ENCODE results near the gene CD59. TPM values are rescaled to one million over a fixed set of nuclear protein-coding genes. Genes with fewer than 3 reads are reported as not detected.

Gene CD59
- total and polyA plus RNA-seq, 2 of the 4 experiments (the other 2 are of a cell fraction): 765 to 1,140 TPM

GRCh38 chr11:33775467-33775807 is 39.2 kb upstream of the CD59 start:
- Histone ChIP-seq H2BK15ac (ENCODE audit: low read depth, low read length) (no peak overlapping the region), H4K5ac (ENCODE audit: low read depth, low read length) (no peak overlapping the region), H4K91ac (ENCODE audit: insufficient read depth, low read depth, low read length) (no peak overlapping the region), H2BK120ac (ENCODE audit: low read depth, low read length) (no peak overlapping the region), H2AK9ac (replicated peaks; ENCODE audit: low read depth, low read length, poor library complexity) (no peak overlapping the region), H2AFZ (replicated peaks; ENCODE audit: low read length, poor library complexity) (no peak overlapping the region), H3K9me3 (ENCODE audit: control insufficient read depth, insufficient read depth, low read length) (no peaks in the 10 kb centered on the region), H2BK20ac (ENCODE audit: low read depth, low read length) (no peak overlapping the region), H3K27me3 (ENCODE audit: control insufficient read depth, insufficient read depth, low read length) (no peaks in the 10 kb centered on the region), H3K27ac (ENCODE audit: insufficient read depth, low read length) (no peak overlapping the region), H3K56ac (ENCODE audit: extremely low read depth, insufficient read depth, low read length) (no peak overlapping the region), H3K23ac (ENCODE audit: low read depth, low read length) (no peak overlapping the region), H4K20me1 (ENCODE audit: insufficient read depth, low read length) (peaks cover 8% of the 10 kb centered on the region; the same call in 1 of the 2 replicates), H3K4ac (ENCODE audit: low read depth, low read length) (no peak overlapping the region), H3K79me1 (ENCODE audit: low read depth in 1 of 2, low read length in 2 of 2) (peaks cover 12 to 25% of the 10 kb centered on the region in 2 experiments), H4K8ac (ENCODE audit: low read depth in 2 of 2, low read length in 2 of 2) (no peak overlapping the region), H2BK5ac (ENCODE audit: low read depth, low read length, poor library complexity, severe bottlenecking) (no peak overlapping the region), H3K4me3 (ENCODE audit: insufficient read depth, low read depth, low read length) (no peak overlapping the region), H3K14ac (replicated peaks; ENCODE audit: low read depth, low read length) (no peak overlapping the region), H3K36me3 (ENCODE audit: control insufficient read depth, insufficient read depth, low read length) (no peaks in the 10 kb centered on the region; the same call in 1 of the 2 replicates), H3K18ac (ENCODE audit: low read depth, low read length) (no peak overlapping the region), H3K4me2 (ENCODE audit: low read depth, low read length) (peak overlapping the region; percentile 21; the same call in 1 of the 2 replicates), H3K9ac (ENCODE audit: low read depth, low read length) (no peak overlapping the region), H3K9me1 (ENCODE audit: insufficient read depth, low read length) (peaks cover 24% of the 10 kb centered on the region), H2AK5ac (ENCODE audit: low read depth, low read length) (no peak overlapping the region), H3K4me1 (ENCODE audit: control insufficient read depth, insufficient read depth, low read length) (peaks cover 18% of the 10 kb centered on the region)
- ChIA-PET CTCF (no interaction called here), POLR2A (ENCODE audit: unreplicated experiment) (no interaction called here)
- TF ChIP-seq RFX5 (IDR thresholded peaks at IDR 0.05; ENCODE audit: low read depth, low read length): no peak
- no peak for TF ChIP-seq USF2 (IDR thresholded peaks at IDR 0.05; ENCODE audit: low read depth, low read length)
- TF ChIP-seq SMC3 (IDR thresholded peaks at IDR 0.05; ENCODE audit: low read depth, low read length): no peak
- no peak for TF ChIP-seq MXI1 (IDR thresholded peaks at IDR 0.05; ENCODE audit: borderline replicate concordance, low read depth, low read length)
- TF ChIP-seq MAZ (IDR thresholded peaks at IDR 0.05; ENCODE audit: borderline replicate concordance, low read depth, low read length): no peak
- TF ChIP-seq FOS (IDR thresholded peaks at IDR 0.05; ENCODE audit: low read depth, low read length): no peak
- TF ChIP-seq CEBPB (IDR thresholded peaks at IDR 0.05; ENCODE audit: low read depth, low read length): no peak
- TF ChIP-seq CTCF (conservative IDR thresholded peaks at IDR 0.05; ENCODE audit: low read depth, low read length): no peak
- no peak for TF ChIP-seq CHD1 (IDR thresholded peaks at IDR 0.05; ENCODE audit: low read depth, low read length)
- TF ChIP-seq RCOR1 (IDR thresholded peaks at IDR 0.05; ENCODE audit: insufficient replicate concordance, low read length): no peak
- TF ChIP-seq POLR2A (IDR thresholded peaks at IDR 0.05; ENCODE audit: low read depth, low read length): no peak
- no peak for TF ChIP-seq NFE2L2 (IDR thresholded peaks at IDR 0.05; ENCODE audit: low read depth, low read length)
- TF ChIP-seq ELK1 (IDR thresholded peaks at IDR 0.05; ENCODE audit: borderline replicate concordance, low read depth, low read length): no peak
- TF ChIP-seq RAD21 (IDR thresholded peaks at IDR 0.05; ENCODE audit: low read length): no peak
- no peak for TF ChIP-seq MAFK (IDR thresholded peaks at IDR 0.05; ENCODE audit: low read depth, low read length)
- dilution Hi-C loops (cut with HindIII; ENCODE audit: low sequenced_read_pairs, unreplicated experiment): no loop called here
- intact Hi-C loops (cut with micrococcal nuclease): loop anchor here (2.0 kb wide), 1 partner anchor 53 kb away; no protein-coding TSS in a partner anchor
- BruUV-seq (replicated peaks): no TSS peak
- 92% methylated on average over 2 of the region's 7 CpGs; no CpG with 5 or more reads in 1 of the 2 experiments for WGBS, 2 experiments (ENCODE audit: extremely low coverage in 2 of 2, insufficient read length in 1 of 2)
- in situ Hi-C loops (cut with MboI; ENCODE audit: low sequenced_read_pairs): no loop called here
- ATAC-seq (ENCODE audit: low read depth): no peak
- DNase-seq: no peak
